K562 (cell line): Measurements from ENCODE around the gene MAMDC2.

Experiments used
- ATF4 ChIP-seq: fragments of 450-650 bp; formaldehyde crosslinking; IDR thresholded peaks from 2 replicates; pipeline ENCODE4 v1.4.0; 2022; ENCODE audit warnings: mild to moderate bottlenecking, moderate library complexity
- CGGBP1 ChIP-seq: fragments of 250-450 bp; sonication (Bioruptor Pico); IDR thresholded peaks from 2 replicates; pipeline ENCODE4 v1.9.0; 2021; ENCODE audit warnings: mild to moderate bottlenecking
- CTCF ChIP-seq, 3 experiments: IDR thresholded peaks in 2 of 3; conservative IDR thresholded peaks in 1 of 3; 2 replicates each; pipeline ENCODE4 v1.5.1; 2011 to 2012; ENCODE audit warnings: low read length in 3 of 3, mild to moderate bottlenecking in 3 of 3, control low read depth in 2 of 3, improper control_type of control experiment in 1 of 3, inconsistent platforms in 1 of 3, low read depth in 1 of 3, mixed read lengths in 1 of 3, moderate library complexity in 1 of 3; ENCODE audit not compliant: insufficient read depth in 2 of 3
- ZNF780A ChIP-seq: fragments of 250-450 bp; sonication (Bioruptor Pico); IDR thresholded peaks from 2 replicates; pipeline ENCODE4 v1.5.0; 2021; ENCODE audit warnings: mild to moderate bottlenecking

- TF ChIP-seq ZNF780A (CRISPR knock-in tag), result no peak
- no peak for TF ChIP-seq CTCF (IDR thresholded peaks at IDR 0.05 in 2 of 3, conservative IDR thresholded peaks at IDR 0.05 in 1 of 3; ENCODE audit: insufficient read depth in 2 of 3, low read depth in 1 of 3, low read length in 3 of 3)
- TF ChIP-seq CGGBP1, result no peak
- no peak for TF ChIP-seq ATF4 (CRISPR knock-in tag)
These were observed 33.6 kb upstream of the MAMDC2 start for GRCh38 chr9:70010015-70010414.
